Effector memory CD4-positive, alpha-beta T cell (primary cell): ENCODE measurements around the gene NT5C3A.
"Not testable (repeated sequence)": the region's sequence is repeated elsewhere in the genome, so short reads cannot be mapped to it uniquely, and the experiment has no call there.

Experiments
- DNase-seq, 3 donors: peaks; one replicate each; pipeline ENCODE4 v3.0.0-alpha.2; 2020
- H3K27ac ChIP-seq: 2 replicates; pipeline ENCODE4 v1.7.0; 2013; ENCODE audit warnings: mild to moderate bottlenecking, low read length, moderate library complexity; ENCODE audit not compliant: insufficient read depth, poor library complexity, severe bottlenecking
- H3K27me3 ChIP-seq: replicated peaks from 2 replicates; pipeline ENCODE4 v1.7.0; 2013; ENCODE audit warnings: mild to moderate bottlenecking, low read length; ENCODE audit not compliant: insufficient read depth, control insufficient read depth, poor library complexity, severe bottlenecking
- H3K36me3 ChIP-seq: 2 replicates; pipeline ENCODE4 v1.7.0; 2013; ENCODE audit warnings: mild to moderate bottlenecking, low read length, moderate library complexity; ENCODE audit not compliant: control insufficient read depth, insufficient read depth
- H3K4me1 ChIP-seq: 2 replicates; pipeline ENCODE4 v1.7.0; 2013; ENCODE audit warnings: low read length, mild to moderate bottlenecking; ENCODE audit not compliant: control insufficient read depth, insufficient read depth, poor library complexity, severe bottlenecking
- H3K4me3 ChIP-seq: 2 replicates; pipeline ENCODE4 v1.7.0; 2013; ENCODE audit warnings: low read length, low read depth, mild to moderate bottlenecking; ENCODE audit not compliant: insufficient read depth, poor library complexity, severe bottlenecking
- H3K9me3 ChIP-seq: 2 replicates; pipeline ENCODE4 v1.7.0; 2013; ENCODE audit warnings: mild to moderate bottlenecking, low read length, moderate library complexity; ENCODE audit not compliant: control insufficient read depth

The NT5C3A gene

DNA sequence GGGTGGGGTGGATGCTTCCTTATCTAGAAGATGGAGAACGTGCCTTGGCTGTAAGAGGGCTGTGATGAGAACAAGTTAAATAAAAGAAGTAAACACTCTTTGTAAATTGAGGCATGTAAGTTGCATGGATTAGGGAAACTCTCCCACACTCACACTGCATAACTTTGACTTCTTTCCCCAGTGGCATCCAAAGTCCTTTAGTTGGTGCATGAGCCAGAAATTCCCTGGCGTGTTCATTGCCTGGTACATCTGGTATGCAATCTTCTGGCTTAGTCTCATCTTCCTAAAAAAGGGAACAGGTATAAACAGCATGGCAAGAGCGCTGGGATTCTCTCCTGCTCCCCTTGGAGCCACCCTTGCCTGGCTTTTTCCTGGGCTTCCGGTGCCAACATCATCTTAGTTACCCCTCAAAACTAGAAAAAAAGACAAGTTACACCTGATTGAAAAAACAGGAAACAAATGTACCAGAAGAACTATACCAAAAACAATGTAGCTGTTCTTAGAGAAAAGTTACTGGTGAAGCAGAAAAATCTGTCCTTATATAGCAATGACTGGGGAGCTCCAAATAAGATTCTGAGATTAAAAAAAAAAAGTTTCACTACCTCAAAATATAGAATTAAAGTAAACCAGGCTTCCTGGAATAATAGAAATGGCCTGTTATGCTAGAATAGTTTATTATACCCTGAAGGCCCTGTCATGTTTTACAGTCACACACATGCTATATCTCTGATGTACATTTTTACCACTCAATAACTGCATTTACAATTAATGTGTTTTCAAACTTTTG is 36.8 kb upstream of the NT5C3A start:
- Histone ChIP-seq H3K4me3 (no peak overlapping the region), H3K36me3 (peaks cover 67% of the 10 kb centered on the region), H3K9me3 (no peaks in the 10 kb centered on the region), H3K27me3 (no peaks in the 10 kb centered on the region), H3K27ac (no peak overlapping the region), H3K4me1 (no peaks in the 10 kb centered on the region)
- no peak for DNase-seq

DNA sequence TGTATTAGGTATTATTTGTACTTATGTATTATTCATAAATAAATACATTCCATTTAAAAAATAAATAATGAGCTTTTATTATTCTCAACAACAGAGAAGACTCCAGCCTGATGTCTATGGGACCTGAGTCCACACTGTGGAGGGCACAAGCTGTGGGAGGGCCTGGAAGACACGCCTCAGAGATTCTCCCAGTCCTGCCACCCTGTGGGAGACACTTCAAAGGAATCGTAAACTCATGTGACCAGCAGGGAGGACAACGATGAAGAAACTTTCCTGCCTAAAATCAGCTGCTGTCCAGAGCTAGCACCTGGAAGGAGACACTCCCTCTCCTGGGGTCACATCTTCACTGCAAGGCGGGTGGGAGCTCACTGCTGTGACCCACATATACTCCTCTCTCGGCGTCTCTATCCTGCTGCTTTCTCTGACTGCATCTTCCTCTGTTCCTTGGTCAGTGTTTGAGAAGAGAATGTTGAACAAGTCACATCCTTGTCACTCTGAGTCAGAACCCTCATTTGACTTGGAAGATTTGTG is 32.2 kb upstream of the NT5C3A start:
- not testable (repeated sequence) for H3K4me1 ChIP-seq, H3K9me3 ChIP-seq, H3K27ac ChIP-seq, H3K27me3 ChIP-seq, DNase-seq, H3K4me3 ChIP-seq
- peaks cover 41% of the 10 kb centered on the region for H3K36me3 ChIP-seq

DNA sequence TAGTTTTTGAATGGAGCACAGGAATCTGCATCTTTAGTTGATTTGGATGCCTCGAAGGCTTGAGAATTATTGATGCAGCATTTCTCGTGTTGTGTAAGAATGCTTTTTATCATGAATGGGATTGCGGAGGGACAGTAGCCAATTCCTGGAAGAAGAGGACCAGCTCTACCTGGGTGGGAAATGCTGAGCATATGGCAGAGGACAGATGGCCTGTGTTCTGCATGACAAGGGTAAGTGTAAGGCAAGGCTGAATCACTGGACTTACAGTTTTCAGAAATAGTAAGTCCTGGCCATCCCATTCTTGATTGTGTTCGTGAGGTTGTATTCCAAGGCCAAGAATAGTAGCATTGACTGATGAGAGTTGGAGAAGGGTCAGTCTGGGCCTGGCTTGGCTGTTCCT is 30.7 kb upstream of the NT5C3A start:
- Histone ChIP-seq H3K27ac (no peak overlapping the region), H3K36me3 (peaks cover 28% of the 10 kb centered on the region), H3K27me3 (no peaks in the 10 kb centered on the region), H3K4me3 (no peak overlapping the region), H3K4me1 (no peaks in the 10 kb centered on the region), H3K9me3 (no peaks in the 10 kb centered on the region)
- DNase-seq, result no peak

DNA sequence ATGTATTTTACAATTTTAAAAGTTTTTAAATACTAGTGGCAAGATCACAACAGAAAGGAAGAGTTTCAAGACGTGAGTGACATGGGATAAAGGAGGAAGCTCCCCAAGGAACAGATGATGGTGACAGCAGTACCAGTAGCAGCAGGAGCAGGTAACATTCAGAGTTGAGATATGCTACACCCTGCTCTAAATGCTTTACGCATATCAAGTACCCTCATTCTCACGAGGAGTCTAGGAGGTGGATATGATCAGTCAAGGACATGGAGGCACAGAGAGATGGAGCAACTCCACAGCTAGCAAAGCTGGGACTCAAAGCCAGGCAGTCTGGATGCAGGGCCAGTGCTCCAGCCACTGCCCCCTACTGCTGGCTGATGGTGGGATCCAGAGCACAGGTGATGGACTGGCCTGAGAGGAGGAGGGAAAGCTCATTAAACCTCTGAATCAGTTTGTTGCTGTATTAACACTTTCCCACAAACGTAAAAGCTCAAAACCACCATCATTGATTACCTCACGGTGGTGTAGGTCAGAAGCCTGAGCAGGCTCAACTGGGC is 29.1 kb upstream of the NT5C3A start:
- H3K4me3 ChIP-seq, result no peak overlapping the region
- no peaks in the 10 kb centered on the region for H3K9me3 ChIP-seq
- H3K4me1 ChIP-seq, result no peaks in the 10 kb centered on the region
- H3K27ac ChIP-seq, result no peak overlapping the region
- peaks cover 14% of the 10 kb centered on the region for H3K36me3 ChIP-seq
- H3K27me3 ChIP-seq, result no peaks in the 10 kb centered on the region
- no peak for DNase-seq

DNA sequence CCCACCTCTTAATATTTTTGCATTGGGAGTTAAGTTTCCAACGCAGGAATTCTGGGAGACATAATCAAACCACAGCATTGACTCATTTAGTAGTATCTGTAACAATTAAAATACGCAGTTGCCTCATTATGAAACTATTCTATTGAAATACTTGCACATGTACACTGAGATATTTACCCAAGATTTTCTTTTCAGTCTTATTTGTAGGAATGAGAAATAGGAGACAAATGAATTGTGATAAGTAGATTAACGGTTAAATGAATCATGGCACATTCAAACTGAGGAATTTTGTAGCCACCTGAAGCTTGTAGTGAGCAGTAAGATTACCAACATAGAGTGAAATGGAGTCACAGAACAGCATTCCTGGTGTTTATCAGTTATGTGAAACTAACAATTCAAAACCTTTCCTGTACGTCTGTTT is 28.5 kb upstream of the NT5C3A start:
- Histone ChIP-seq H3K4me1 (no peaks in the 10 kb centered on the region), H3K9me3 (no peaks in the 10 kb centered on the region), H3K4me3 (no peak overlapping the region), H3K27ac (no peak overlapping the region), H3K36me3 (peaks cover 8% of the 10 kb centered on the region), H3K27me3 (no peaks in the 10 kb centered on the region)
- DNase-seq, result no peak

DNA sequence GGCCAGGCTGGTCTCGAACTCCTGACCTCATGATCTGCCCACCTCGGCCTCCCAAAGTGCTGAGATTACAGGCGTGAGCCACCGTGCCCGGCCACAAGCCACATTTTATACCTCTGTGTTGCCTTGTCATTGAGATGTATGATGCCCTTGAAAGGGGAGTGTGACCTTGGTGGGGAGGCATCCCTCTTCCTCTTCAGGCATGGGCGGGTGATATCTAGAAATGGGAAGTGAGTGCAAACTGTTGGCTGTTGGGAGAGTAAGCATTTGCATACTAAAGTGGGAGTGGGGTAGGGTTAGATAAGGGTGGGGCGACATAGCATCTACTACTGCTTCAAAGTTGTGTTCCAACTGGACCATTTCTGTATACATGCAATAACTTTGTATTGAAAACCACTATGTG is 26.6 kb upstream of the NT5C3A start:
- DNase-seq, result no peak
- H3K4me3 ChIP-seq, result no peak overlapping the region
- H3K27me3 ChIP-seq, result no peaks in the 10 kb centered on the region
- no peaks in the 10 kb centered on the region for H3K4me1 ChIP-seq
- H3K27ac ChIP-seq, result no peak overlapping the region
- H3K36me3 ChIP-seq, result peaks cover 1% of the 10 kb centered on the region
- H3K9me3 ChIP-seq, result no peaks in the 10 kb centered on the region

DNA sequence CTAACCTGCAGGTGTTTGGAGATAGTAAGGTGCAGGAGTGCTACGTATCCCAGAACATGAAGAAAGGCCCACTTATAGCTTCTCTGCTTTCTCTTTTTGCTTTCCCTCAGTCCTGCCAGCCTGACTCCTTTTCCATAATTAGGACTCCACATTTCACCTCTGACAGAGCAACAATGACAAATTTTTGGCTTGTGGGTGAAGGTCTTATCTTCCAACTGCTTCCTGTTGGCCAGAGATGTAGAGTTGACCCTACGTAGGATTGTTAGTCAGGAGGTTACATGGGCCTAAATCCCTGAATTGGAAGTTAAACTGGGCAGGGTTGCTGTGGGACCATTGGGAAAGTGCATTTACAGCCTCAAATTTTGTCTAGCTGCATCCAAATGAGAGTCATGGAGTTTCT is 25.3 kb upstream of the NT5C3A start:
- Histone ChIP-seq H3K36me3 (no peaks in the 10 kb centered on the region), H3K4me3 (no peak overlapping the region), H3K4me1 (no peaks in the 10 kb centered on the region), H3K9me3 (no peaks in the 10 kb centered on the region), H3K27ac (no peak overlapping the region), H3K27me3 (no peaks in the 10 kb centered on the region)
- DNase-seq, result no peak

DNA sequence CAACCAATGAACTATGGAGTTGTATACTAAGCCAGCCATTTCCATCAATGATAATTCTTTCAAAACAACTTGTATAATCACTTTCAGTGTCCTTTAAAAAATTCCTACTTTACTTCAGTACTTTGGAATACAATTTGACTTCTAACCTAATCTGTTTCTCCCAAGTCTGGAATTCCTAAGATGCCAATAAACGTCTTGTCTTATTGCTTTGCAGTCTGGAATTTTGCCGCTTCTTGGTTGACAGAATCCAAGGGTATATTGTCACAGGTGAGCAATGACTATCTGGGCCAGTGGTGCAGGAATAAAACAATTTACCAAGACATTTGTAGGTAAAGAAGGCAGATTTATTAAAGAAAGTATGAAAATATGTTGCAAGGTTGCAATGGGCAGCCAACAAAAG is 24.8 kb upstream of the NT5C3A start:
- no peaks in the 10 kb centered on the region for H3K4me1 ChIP-seq
- no peaks in the 10 kb centered on the region for H3K27me3 ChIP-seq
- no peak overlapping the region for H3K27ac ChIP-seq
- no peaks in the 10 kb centered on the region for H3K36me3 ChIP-seq
- no peak for DNase-seq
- no peak overlapping the region for H3K4me3 ChIP-seq
- no peaks in the 10 kb centered on the region for H3K9me3 ChIP-seq

DNA sequence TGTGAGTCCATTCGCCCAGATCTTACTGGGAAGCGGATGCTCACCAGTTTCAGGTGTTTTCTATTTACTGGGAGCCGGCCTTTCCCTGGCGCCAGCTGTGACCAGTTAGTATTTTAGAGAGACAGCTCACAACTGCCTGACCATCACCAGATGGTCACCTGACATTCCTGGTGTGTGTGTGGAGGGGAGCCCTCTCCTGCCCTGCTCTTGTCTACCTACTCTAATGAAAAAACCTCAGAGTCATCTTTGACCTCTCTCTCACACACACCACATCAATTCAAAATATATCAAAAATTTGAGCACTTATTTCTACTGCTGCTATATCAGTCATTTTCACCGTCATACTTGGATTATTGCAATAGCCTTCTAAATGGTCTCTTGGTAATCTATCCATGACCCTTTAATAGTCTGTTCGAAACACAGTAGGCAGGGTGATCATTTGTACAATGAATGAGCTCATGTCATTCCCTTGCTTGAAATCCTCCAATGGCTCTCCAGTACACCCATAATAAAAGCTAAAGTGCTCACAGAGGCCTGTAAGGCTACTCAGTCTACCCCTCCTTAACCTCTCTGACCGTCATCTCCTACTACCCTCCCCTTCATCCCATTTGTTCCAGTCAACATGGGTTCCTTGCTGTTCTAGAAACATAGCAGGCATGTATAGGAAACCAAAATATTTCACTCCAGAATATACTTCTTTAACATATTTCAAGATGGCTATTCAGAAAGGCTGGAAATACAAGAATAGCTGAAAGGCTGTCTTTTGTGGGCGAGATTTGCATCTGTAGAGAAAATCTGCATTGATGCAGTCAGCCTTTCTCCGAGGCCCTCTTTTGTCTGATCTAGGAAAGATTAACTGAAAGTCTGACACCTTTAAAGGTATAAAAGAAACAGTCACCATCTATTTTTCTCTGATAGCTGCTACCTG is 17.5 kb upstream of the NT5C3A start:
- H3K4me3 ChIP-seq, result no peak overlapping the region
- no peaks in the 10 kb centered on the region for H3K9me3 ChIP-seq
- no peak for DNase-seq
- no peak overlapping the region for H3K27ac ChIP-seq
- H3K36me3 ChIP-seq, result no peaks in the 10 kb centered on the region
- H3K27me3 ChIP-seq, result no peaks in the 10 kb centered on the region
- H3K4me1 ChIP-seq, result peaks cover 15% of the 10 kb centered on the region

DNA sequence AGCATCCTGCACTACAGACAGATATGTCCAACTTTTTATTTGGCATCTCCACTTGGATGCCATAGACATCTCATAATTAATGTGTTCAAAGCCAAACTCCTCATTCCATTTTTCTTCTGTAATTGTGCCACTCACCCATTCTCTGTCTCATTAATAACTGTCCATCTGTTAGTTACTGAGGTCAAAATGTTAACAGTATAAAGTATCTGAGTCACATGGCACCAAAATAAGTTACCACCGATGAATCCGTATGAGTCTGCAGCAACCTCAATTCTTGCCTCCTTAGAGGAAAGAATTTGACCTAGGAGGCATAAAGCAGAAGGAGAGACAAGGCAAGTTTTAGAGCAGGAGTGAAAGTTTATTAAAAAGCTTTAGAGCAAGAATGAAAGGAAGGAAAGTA is 16.5 kb upstream of the NT5C3A start:
- Histone ChIP-seq H3K4me1 (peaks cover 15% of the 10 kb centered on the region), H3K9me3 (no peaks in the 10 kb centered on the region), H3K27me3 (no peaks in the 10 kb centered on the region), H3K4me3 (no peak overlapping the region), H3K36me3 (no peaks in the 10 kb centered on the region), H3K27ac (no peak overlapping the region)
- DNase-seq, result no peak
